Panc1 (cell line): ENCODE data around the gene CCDC107. TPM values are rescaled to one million over a fixed set of nuclear protein-coding genes. Genes with fewer than 3 reads are reported as not detected.
A peak's percentile ranks its signal among the peaks of the same experiment; 100 is the strongest.

Source experiments
- ATAC-seq: fragments of 200-7000 bp; cut with Tn5 transposase; 2 replicates; pipeline ENCODE4 v1.9.1; 2020; ENCODE audit warnings: mild to moderate bottlenecking, moderate library complexity
- BruUV-seq: library from RNA; stranded (reverse); fragments of 400-500 nt; replicated peaks from 2 replicates; lab custom pipeline; 2021; lab: Mats Ljungman, UMichigan
- CTCF ChIA-PET: fragments of 300-600 bp; sonication (Branson Sonifier 250); formaldehyde crosslinking; loops from one replicate; lab custom pipeline; 2022; ENCODE audit warnings: antibody characterized with exemption; lab: Charles Lee
- POLR2A ChIA-PET: fragments of 300-600 bp; sonication (Branson Sonifier 250); formaldehyde crosslinking; loops from one replicate; lab custom pipeline; 2022; ENCODE audit warnings: antibody characterized with exemption; lab: Charles Lee
- DNase-seq: peaks from one replicate; pipeline ENCODE4 v3.0.0-alpha.2; 2010; ENCODE audit warnings: low read depth, low spot score
- H3K27ac ChIP-seq: 2 replicates; pipeline ENCODE4 v1.5.1; 2011; ENCODE audit warnings: mild to moderate bottlenecking, low read length, inconsistent platforms
- H3K27me3 ChIP-seq: fragments of 200-500 bp; sonication (Bioruptor generic); 2 replicates; pipeline ENCODE4 v1.6.0; 2014; ENCODE audit warnings: low read length, inconsistent platforms; ENCODE audit not compliant: control insufficient read depth, insufficient read depth
- H3K36me3 ChIP-seq: fragments of 200-500 bp; sonication (Bioruptor generic); 2 replicates; pipeline ENCODE4 v1.5.1; 2014; ENCODE audit warnings: inconsistent platforms, mild to moderate bottlenecking, low read length, moderate library complexity; ENCODE audit not compliant: control insufficient read depth, insufficient read depth
- H3K4me1 ChIP-seq: 2 replicates; pipeline ENCODE4 v1.5.1; 2011; ENCODE audit warnings: inconsistent platforms, mild to moderate bottlenecking, low read length, moderate library complexity; ENCODE audit not compliant: control insufficient read depth, insufficient read depth
- H3K4me3 ChIP-seq, 2 experiments: 2 replicates each; pipeline ENCODE4 v1.5.1; 2011 to 2012; ENCODE audit warnings: low read depth in 2 of 2, low read length in 2 of 2, mild to moderate bottlenecking in 2 of 2, inconsistent platforms in 1 of 2, moderate library complexity in 1 of 2
- H3K9me3 ChIP-seq: fragments of 200-500 bp; sonication (Bioruptor generic); 2 replicates; pipeline ENCODE4 v1.5.1; 2014; ENCODE audit warnings: low read depth, mild to moderate bottlenecking, inconsistent platforms, low read length, moderate library complexity; ENCODE audit not compliant: control insufficient read depth, insufficient read depth
- CTCF ChIP-seq: fragments of 450-650 bp; IDR thresholded peaks from 2 replicates; pipeline ENCODE4 v1.5.1; 2017; ENCODE audit warnings: mild to moderate bottlenecking
- POLR2AphosphoS5 ChIP-seq: IDR thresholded peaks from 2 replicates; pipeline ENCODE4 v1.6.1; 2012; ENCODE audit warnings: mild to moderate bottlenecking, low read depth, low read length, moderate library complexity
- SIN3A ChIP-seq: IDR thresholded peaks from 2 replicates; pipeline ENCODE4 v1.6.1; 2012; ENCODE audit warnings: low read depth, mild to moderate bottlenecking, low read length, moderate library complexity, borderline replicate concordance; ENCODE audit not compliant: insufficient read depth
- TCF7L2 ChIP-seq: IDR thresholded peaks from 2 replicates; pipeline ENCODE4 v1.6.1; 2011; ENCODE audit warnings: mild to moderate bottlenecking, low read depth, low read length, inconsistent platforms
- in situ Hi-C: cut with HindIII; loops from 2 replicates; pipeline ENCODE4 v1.10.0; 2016; ENCODE audit warnings: low sequenced_read_pairs, low pct_unique_long_range_greater_than_20kb
- intact Hi-C: fragments of 100-400 bp; cut with micrococcal nuclease; formaldehyde crosslinking; loops from one replicate; pipeline ENCODE4 v1.10.0; 2022; ENCODE audit not compliant: unreplicated experiment
- total RNA-seq: library from RNA; stranded (reverse); gene quantifications from one replicate; pipeline ENCODE4 v1.2.1, GENCODE V29; 2021; ENCODE audit not compliant: unreplicated experiment
- TF ChIP-seq, protein P1 (sequence below), 2 experiments: IDR thresholded peaks; 2 replicates each; pipeline ENCODE4 v1.6.1; 2011 to 2012; ENCODE audit warnings: low read depth in 2 of 2, control low read depth in 1 of 2, low read length in 1 of 2, mild to moderate bottlenecking in 1 of 2, moderate library complexity in 1 of 2; ENCODE audit not compliant: insufficient read depth in 1 of 2

CCDC107 gene
- total RNA-seq, 1 experiment from 2014 or later, result 39.9 TPM

- Histone ChIP-seq H3K27me3 (no peaks in the 10 kb centered on the region), H3K4me3 (no peak overlapping the region), H3K4me1 (peaks cover 64% of the 10 kb centered on the region), H3K9me3 (no peaks in the 10 kb centered on the region), H3K27ac (peak overlapping the region; percentile 97), H3K36me3 (peaks cover 3% of the 10 kb centered on the region)
- DNase-seq (no peak), ATAC-seq (no peak)
- TF ChIP-seq, protein P1, sequence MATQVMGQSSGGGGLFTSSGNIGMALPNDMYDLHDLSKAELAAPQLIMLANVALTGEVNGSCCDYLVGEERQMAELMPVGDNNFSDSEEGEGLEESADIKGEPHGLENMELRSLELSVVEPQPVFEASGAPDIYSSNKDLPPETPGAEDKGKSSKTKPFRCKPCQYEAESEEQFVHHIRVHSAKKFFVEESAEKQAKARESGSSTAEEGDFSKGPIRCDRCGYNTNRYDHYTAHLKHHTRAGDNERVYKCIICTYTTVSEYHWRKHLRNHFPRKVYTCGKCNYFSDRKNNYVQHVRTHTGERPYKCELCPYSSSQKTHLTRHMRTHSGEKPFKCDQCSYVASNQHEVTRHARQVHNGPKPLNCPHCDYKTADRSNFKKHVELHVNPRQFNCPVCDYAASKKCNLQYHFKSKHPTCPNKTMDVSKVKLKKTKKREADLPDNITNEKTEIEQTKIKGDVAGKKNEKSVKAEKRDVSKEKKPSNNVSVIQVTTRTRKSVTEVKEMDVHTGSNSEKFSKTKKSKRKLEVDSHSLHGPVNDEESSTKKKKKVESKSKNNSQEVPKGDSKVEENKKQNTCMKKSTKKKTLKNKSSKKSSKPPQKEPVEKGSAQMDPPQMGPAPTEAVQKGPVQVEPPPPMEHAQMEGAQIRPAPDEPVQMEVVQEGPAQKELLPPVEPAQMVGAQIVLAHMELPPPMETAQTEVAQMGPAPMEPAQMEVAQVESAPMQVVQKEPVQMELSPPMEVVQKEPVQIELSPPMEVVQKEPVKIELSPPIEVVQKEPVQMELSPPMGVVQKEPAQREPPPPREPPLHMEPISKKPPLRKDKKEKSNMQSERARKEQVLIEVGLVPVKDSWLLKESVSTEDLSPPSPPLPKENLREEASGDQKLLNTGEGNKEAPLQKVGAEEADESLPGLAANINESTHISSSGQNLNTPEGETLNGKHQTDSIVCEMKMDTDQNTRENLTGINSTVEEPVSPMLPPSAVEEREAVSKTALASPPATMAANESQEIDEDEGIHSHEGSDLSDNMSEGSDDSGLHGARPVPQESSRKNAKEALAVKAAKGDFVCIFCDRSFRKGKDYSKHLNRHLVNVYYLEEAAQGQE (IDR thresholded peaks at IDR 0.05; ENCODE audit: insufficient read depth in 1 of 2, low read depth in 2 of 2, low read length in 1 of 2), result no peak
- no peak for TF ChIP-seq SIN3A
- TF ChIP-seq TCF7L2, result no peak
- no peak for TF ChIP-seq CTCF
- TF ChIP-seq POLR2AphosphoS5, result no peak
- intact Hi-C loops (loop anchor here (5.0 kb wide), 1 partner anchor 65 kb away; no protein-coding TSS in a partner anchor), in situ Hi-C loops (no loop called here)
- POLR2A ChIA-PET, result interaction anchor here (0.9 kb wide), 1 partner anchor 59 kb away, joined by 4 read pairs; no protein-coding TSS in a partner anchor
- CTCF ChIA-PET, result interaction anchor here (1.1 to 1.7 kb wide), 2 partner anchors 28 to 69 kb away, joined by 3 to 4 read pairs; partner anchors contain the start of gene TPM2
- BruUV-seq, result no TSS peak
Observed at GRCh38 chr9:35662437-35662836, 4.3 kb downstream of the CCDC107 start.

DNA sequence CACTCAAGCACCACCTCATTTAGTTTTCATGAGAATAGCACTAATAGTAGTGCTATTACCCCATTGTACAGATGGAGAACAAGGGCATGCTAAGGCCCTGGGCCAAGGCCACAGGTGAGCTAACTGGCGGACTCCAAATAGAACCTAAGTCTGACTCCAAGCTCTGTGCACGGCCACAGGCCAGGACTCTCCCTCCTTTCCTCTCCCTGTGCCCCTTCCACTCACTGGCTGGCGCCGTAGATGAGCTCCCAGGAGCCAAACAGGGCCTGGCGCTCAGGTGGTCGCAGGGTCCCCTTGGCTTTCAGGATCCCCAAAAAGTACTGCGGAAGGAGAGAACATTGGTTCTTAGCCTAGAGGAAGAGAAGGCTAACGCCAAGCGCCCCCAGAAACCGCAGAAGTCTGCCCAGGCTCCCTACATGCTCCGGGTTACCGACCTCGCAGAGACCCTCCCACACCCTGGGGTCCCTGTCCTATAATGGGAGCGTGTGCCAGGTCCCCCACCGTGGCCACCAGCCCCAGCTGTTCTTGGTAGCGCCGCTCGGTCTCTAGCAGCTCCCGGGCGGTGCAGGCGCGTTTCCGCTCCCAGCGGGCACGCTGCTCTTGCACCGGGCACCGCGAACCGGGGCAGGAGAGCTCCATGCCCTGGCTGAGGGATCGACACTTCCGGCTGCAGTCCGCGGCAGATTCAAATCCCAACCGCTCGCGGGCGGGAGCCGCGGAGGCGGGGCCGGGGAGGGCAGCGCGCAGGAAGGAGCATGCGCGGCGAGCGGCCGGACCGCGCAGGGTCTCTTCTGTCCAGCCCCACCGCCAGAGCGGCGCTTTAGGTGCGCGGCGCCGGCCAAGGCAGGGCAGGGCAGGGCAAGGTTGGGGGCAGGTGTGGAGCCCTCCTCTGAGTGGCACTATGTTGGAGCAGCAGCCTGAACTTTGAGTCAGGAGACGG lies 6.7 kb downstream of the CCDC107 start, which contains the start of gene ARHGEF39:
ARHGEF39 (minus strand) TSS at position 665 of the 940 bp plus-strand sequence; CDS start at position 639, 26 bp downstream.
- Histone ChIP-seq H3K4me1 (peaks cover 55% of the 10 kb centered on the region), H3K27me3 (no peaks in the 10 kb centered on the region), H3K4me3 (peak within 1 kb of the TSS; percentile 64 to 83), H3K36me3 (peaks cover 3% of the 10 kb centered on the region), H3K9me3 (no peaks in the 10 kb centered on the region), H3K27ac (peak within 1 kb of the TSS; percentile 97)
- DNase-seq (no peak), ATAC-seq (peak; percentile 93)
- no TSS peak for BruUV-seq
- in situ Hi-C loops, result no loop called here
- intact Hi-C loops, result loop anchor here (5.0 kb wide), 1 partner anchor 62 kb away; no protein-coding TSS in a partner anchor
- POLR2A ChIA-PET, result interaction anchor here (0.6 to 1.0 kb wide), 3 partner anchors 30 to 129 kb away, joined by 7 to 8 read pairs (median 7); partner anchors contain the start of genes CREB3 and TLN1
- CTCF ChIA-PET, result interaction anchor here (0.6 to 1.6 kb wide), 6 partner anchors 20 to 74 kb away, joined by 3 to 4 read pairs (median 3); partner anchors contain the start of gene TPM2
- TF ChIP-seq TCF7L2, result peak; percentile 43; the same call in 1 of the 2 replicates
- TF ChIP-seq, protein P1 (IDR thresholded peaks at IDR 0.05; ENCODE audit: insufficient read depth in 1 of 2, low read depth in 2 of 2, low read length in 1 of 2), result no peak
